Breast epithelium (tissue), 3 donors: ENCODE measurements around the gene FRMD5.

Source experiments
- CTCF ChIP-seq, 3 donors: fragments of 450-650 bp; IDR thresholded peaks; one replicate each; pipeline ENCODE4 v1.5.1; 2016 to 2017; ENCODE audit warnings: antibody characterized with exemption in 3 of 3, mild to moderate bottlenecking in 3 of 3, moderate library complexity in 3 of 3
- POLR2A ChIP-seq: fragments of 450-650 bp; IDR thresholded peaks from one replicate; pipeline ENCODE4 v1.6.1; 2016; ENCODE audit warnings: antibody characterized with exemption, mild to moderate bottlenecking, moderate library complexity
- POLR2AphosphoS5 ChIP-seq, 3 donors: sonication (generic); formaldehyde crosslinking; IDR thresholded peaks; one replicate each; pipeline ENCODE4 v1.6.1; 2017; ENCODE audit warnings: antibody characterized with exemption in 3 of 3

GRCh38 chr15:43985976-43986680 is 208.9 kb downstream of the FRMD5 start:
- TF ChIP-seq CTCF (IDR thresholded peaks at IDR 0.05) (no peak), POLR2A (no peak), POLR2AphosphoS5 (IDR thresholded peaks at IDR 0.05) (no peak)
